Naive thymus-derived CD4-positive, alpha-beta T cell (primary cell): Measurements from ENCODE around the gene SBF1. TPM values are rescaled to one million over a fixed set of nuclear protein-coding genes. Genes with fewer than 3 reads are reported as not detected.

ENCODE experiments used
- ATAC-seq: fragments of 150-1000 bp; cut with Tn5 transposase; 2 replicates; pipeline ENCODE4 v1.10.0; 2021; ENCODE audit warnings: mild to moderate bottlenecking, moderate library complexity
- CTCF ChIA-PET: fragments of 350-600 bp; sonication (Branson Sonifier 250); formaldehyde crosslinking; loops from one replicate; lab custom pipeline; 2021; ENCODE audit warnings: antibody characterized with exemption; lab: Charles Lee
- POLR2A ChIA-PET: fragments of 350-600 bp; sonication (Branson Sonifier 250); formaldehyde crosslinking; loops from one replicate; lab custom pipeline; 2021; ENCODE audit warnings: antibody characterized with exemption, inconsistent platforms; lab: Charles Lee
- DNase-seq, 9 donors: peaks; one replicate each; pipeline versions ENCODE4 v3.0.0 to v3.0.0-alpha.2; 2020 to 2022; ENCODE audit warnings: mixed read lengths in 1 of 9
- H3K27ac ChIP-seq: one replicate; pipeline ENCODE4 v1.7.0; 2013; ENCODE audit warnings: mild to moderate bottlenecking, low read depth, low read length, moderate library complexity
- H3K27me3 ChIP-seq, 2 donors: one replicate each; pipeline ENCODE4 v1.7.0; 2013; ENCODE audit warnings: low read length in 2 of 2, mild to moderate bottlenecking in 2 of 2, moderate library complexity in 2 of 2; ENCODE audit not compliant: control insufficient read depth in 2 of 2, insufficient read depth in 2 of 2
- H3K36me3 ChIP-seq, 3 experiments: 1 replicate in 2 of 3; 2 replicates in 1 of 3; pipeline ENCODE4 v1.7.0; 2013; ENCODE audit warnings: low read length in 3 of 3, mild to moderate bottlenecking in 3 of 3, moderate library complexity in 1 of 3; ENCODE audit not compliant: insufficient read depth in 3 of 3, control insufficient read depth in 2 of 3
- H3K4me1 ChIP-seq, 2 donors: one replicate each; pipeline ENCODE4 v1.7.0; 2013; ENCODE audit warnings: low read length in 2 of 2, mild to moderate bottlenecking in 2 of 2, moderate library complexity in 1 of 2; ENCODE audit not compliant: control insufficient read depth in 2 of 2, insufficient read depth in 2 of 2
- H3K4me3 ChIP-seq: 2 replicates; pipeline ENCODE4 v1.7.0; 2013; ENCODE audit warnings: mild to moderate bottlenecking, low read length
- H3K9me3 ChIP-seq, 3 experiments: 1 replicate in 2 of 3; 2 replicates in 1 of 3; pipeline ENCODE4 v1.7.0; 2013; ENCODE audit warnings: low read length in 3 of 3; ENCODE audit not compliant: control insufficient read depth in 2 of 3
- H3K27ac Mint-ChIP-seq, 9 donors: one replicate each; pipeline ENCODE4 v1.8.0; 2020 to 2022; ENCODE audit warnings: mixed read lengths in 9 of 9, mild to moderate bottlenecking in 8 of 9, moderate library complexity in 5 of 9, inconsistent platforms in 2 of 9
- H3K27me3 Mint-ChIP-seq, 5 donors: one replicate each; pipeline ENCODE4 v1.8.0; 2021 to 2022; ENCODE audit warnings: mixed read lengths in 5 of 5, mild to moderate bottlenecking in 1 of 5
- H3K36me3 Mint-ChIP-seq, 5 donors: one replicate each; pipeline ENCODE4 v1.8.0; 2020 to 2022; ENCODE audit warnings: mixed read lengths in 5 of 5, mild to moderate bottlenecking in 3 of 5, inconsistent platforms in 1 of 5
- H3K4me1 Mint-ChIP-seq, 7 donors: one replicate each; pipeline ENCODE4 v1.8.0; 2020 to 2022; ENCODE audit warnings: mixed read lengths in 7 of 7, mild to moderate bottlenecking in 3 of 7, inconsistent platforms in 1 of 7
- H3K4me3 Mint-ChIP-seq, 10 donors: one replicate each; pipeline ENCODE4 v1.8.0; 2020 to 2022; ENCODE audit warnings: mild to moderate bottlenecking in 10 of 10, mixed read lengths in 10 of 10, moderate library complexity in 6 of 10, inconsistent platforms in 2 of 10
- H3K9me3 Mint-ChIP-seq, 11 donors: one replicate each; pipeline ENCODE4 v1.8.0; 2020 to 2022; ENCODE audit warnings: mixed read lengths in 11 of 11, mild to moderate bottlenecking in 4 of 11, inconsistent platforms in 1 of 11, moderate library complexity in 1 of 11
- intact Hi-C, 2 donors: fragments of 100-400 bp; cut with micrococcal nuclease; formaldehyde crosslinking; loops; one replicate each; pipeline ENCODE4 v1.15.1; 2023
- polyA plus RNA-seq, 2 donors: library from polyadenylated mRNA; unstranded; fragments of 300-500 nt; fragmentation: Illumina TruSeq; gene quantifications; one replicate each; pipeline ENCODE4 v1.2.3, GENCODE V29; 2021
- total RNA-seq, 6 experiments: library from RNA in 5 of 6; stranded (reverse) in 5 of 6; gene quantifications; 1 replicate in 5 of 6; 2 replicates in 1 of 6; pipeline ENCODE4 v1.2.3 and lab custom pipeline; 2021 to 2026

Gene SBF1
- total RNA-seq (100 to 1,000 TPM; 161 to 209 (median 181) TPM), polyA plus RNA-seq (10 to 100 TPM; 15.2 to 40.2 TPM), total RNA-seq (lab: John Stamatoyannopoulos, UW) (483 reads per million, percentile 98 among the genes with 10 or more reads in this experiment)

DNA sequence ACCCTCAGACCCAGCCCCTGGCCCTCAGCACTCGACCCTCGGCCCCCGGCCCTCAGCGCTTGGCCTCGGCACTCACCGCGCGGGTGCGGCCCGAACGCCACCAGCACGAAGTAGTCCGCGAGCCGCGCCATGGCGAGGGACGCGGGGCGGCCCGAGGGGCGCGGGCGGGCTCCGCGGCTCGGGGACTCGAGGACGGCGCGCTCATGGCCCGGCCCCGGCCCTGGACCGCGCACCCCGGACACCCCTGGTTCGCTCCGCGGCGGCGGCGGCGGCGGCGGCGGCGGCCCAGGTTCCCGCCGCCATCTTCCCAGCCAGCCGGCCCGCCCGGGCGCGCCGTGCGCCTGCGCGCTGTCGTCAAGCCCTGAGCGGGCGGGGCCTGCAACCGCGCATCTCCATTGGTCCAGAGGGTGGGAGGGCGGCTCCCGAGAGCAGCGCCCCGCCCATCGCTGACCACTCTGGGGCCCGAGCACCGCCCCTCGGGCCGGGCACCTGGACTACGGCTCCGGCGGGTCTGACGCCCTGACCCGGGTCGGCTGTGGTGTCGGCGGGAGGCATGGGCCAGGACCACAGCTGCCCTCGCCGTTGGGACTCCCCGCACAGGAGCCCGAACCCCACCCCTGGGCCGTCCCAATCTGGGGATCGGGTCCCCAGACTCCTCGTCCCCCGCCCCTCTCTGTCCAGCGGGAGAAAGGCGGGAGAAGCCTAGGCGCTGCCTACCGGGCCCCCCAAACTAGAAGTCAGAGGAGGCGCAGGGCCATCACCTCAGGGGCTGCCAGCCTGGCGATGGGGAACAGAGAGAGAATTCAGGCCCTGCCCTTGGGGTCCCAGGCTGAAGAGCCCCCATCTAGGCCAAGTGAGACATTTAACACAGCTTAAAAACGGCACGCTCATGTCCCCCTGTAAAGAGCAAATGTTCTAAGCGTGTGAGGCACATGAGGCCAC lies at the start of gene SBF1:
Gene SBF1 (minus strand): TSS at position 326 of the 942 bp plus-strand sequence. CDS start 195 bp downstream, at position 131.
- intact Hi-C loops = loop anchor here (1.0 to 10.0 kb wide), 6 partner anchors 32 to 200 kb away; partner anchors contain the start of genes CHKB (in 1 of the 2), LMF2 (in 1 of the 2), MAPK11 (in 1 of the 2) and PPP6R2 (in 1 of the 2)
- ChIA-PET POLR2A (interaction anchor here (1.3 kb wide), 1 partner anchor 51 kb away, joined by 4 read pairs; the partner anchor contains the start of gene SCO2), CTCF (interaction anchor here (0.6 to 0.7 kb wide), 2 partner anchors 31 to 146 kb away, joined by 3 read pairs; no protein-coding TSS in a partner anchor)
- peaks cover 0 to 20% (median 0%) of the 10 kb centered on the region in 5 donors for H3K27me3 Mint-ChIP-seq
- peaks cover 0 to 3% (median 0%) of the 10 kb centered on the region in 3 experiments for H3K36me3 ChIP-seq
- peaks cover 0 to 10% (median 3%) of the 10 kb centered on the region in 5 donors for H3K36me3 Mint-ChIP-seq
- peaks cover 29 to 56% (median 46%) of the 10 kb centered on the region in 7 donors for H3K4me1 Mint-ChIP-seq
- no peaks in the 10 kb centered on the region for H3K9me3 Mint-ChIP-seq
- peak within 1 kb of the TSS; percentile 72 for H3K4me3 ChIP-seq
- peak within 1 kb of the TSS; percentile 91 to 97 (median 93) for H3K27ac Mint-ChIP-seq
- H3K9me3 ChIP-seq = no peaks in the 10 kb centered on the region
- H3K4me3 Mint-ChIP-seq = peak within 1 kb of the TSS; percentile 93 to 100 (median 96)
- peaks cover 39 to 42% of the 10 kb centered on the region in 2 donors for H3K4me1 ChIP-seq
- DNase-seq (peak; percentile 75 to 94 (median 85)), ATAC-seq (peak; percentile 89)
- peak within 1 kb of the TSS; percentile 90 for H3K27ac ChIP-seq
- no peaks in the 10 kb centered on the region for H3K27me3 ChIP-seq

DNA sequence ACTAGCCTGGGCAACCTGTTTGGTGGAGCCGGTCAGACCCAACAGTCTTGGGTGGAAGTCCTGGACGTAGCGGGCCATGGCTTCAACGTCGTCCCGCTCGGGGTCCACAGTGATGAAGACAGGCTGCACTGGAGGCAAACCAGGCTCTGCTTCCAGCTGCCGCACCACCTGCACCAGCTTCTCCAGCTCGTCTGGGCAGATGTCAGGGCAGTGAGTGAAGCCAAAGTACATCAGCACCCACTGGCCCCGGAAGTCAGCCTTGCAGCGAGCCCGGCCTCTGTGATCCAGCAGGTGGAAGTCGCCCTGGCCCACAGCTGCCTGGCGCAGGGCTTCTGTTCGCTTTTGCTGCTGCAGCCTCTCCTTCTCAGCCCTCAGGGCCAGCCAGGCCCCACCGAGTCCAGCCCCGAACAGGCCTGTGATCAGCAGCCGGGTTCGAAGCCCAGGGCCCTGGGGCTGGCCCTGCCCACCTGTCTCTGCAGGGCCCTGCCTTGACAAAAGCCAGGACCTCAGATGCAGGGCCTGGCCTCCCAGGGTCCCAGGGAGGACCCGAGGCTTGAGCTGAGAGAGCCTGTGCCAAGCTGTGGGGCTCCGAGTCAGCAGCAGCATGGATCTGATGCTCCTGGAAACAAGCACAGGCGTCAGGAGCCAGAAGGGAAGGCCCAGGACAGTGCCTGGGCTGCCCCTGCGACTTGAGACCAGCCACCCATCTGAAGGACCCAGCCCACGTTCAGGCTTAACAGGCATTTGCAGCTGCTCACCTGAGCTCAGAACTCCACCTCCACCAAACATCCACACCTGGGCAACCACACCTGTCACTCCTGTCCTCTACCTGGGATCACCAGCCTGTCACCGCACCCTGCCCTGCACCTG lies 49.2 kb upstream of the SBF1 start:
- Mint-ChIP-seq H3K4me1 (peaks cover 8 to 32% (median 26%) of the 10 kb centered on the region in 7 donors), H3K27me3 (peaks cover 0 to 6% (median 0%) of the 10 kb centered on the region in 5 donors), H3K36me3 (peaks cover 0 to 32% (median 0%) of the 10 kb centered on the region in 5 donors), H3K27ac (peak overlapping the region; percentile 74 to 93 (median 85)), H3K9me3 (no peaks in the 10 kb centered on the region), H3K4me3 (peak overlapping the region; percentile 77 to 96 (median 89))
- H3K27ac ChIP-seq = peak overlapping the region; percentile 87
- ChIA-PET CTCF (interaction anchor here (0.6 to 2.9 kb wide), 9 partner anchors 9 to 170 kb away, joined by 3 to 31 read pairs (median 16); partner anchors contain the start of genes LMF2 and NCAPH2), POLR2A (interaction anchor here (1.4 to 7.1 kb wide), 12 partner anchors 10 to 279 kb away, joined by 4 to 127 read pairs (median 16); partner anchors contain the start of genes CHKB, KLHDC7B, LMF2 and NCAPH2)
- no peak for ATAC-seq
- H3K27me3 ChIP-seq = no peaks in the 10 kb centered on the region
- H3K4me1 ChIP-seq = peaks cover 14 to 16% of the 10 kb centered on the region in 2 donors
- peak overlapping the region; percentile 77 for H3K4me3 ChIP-seq
- intact Hi-C loops = no loop called here
- DNase-seq = peak in 1 of 9 donors; percentile 8
- H3K36me3 ChIP-seq = peaks cover 0 to 39% (median 11%) of the 10 kb centered on the region in 3 experiments
- no peaks in the 10 kb centered on the region for H3K9me3 ChIP-seq

DNA sequence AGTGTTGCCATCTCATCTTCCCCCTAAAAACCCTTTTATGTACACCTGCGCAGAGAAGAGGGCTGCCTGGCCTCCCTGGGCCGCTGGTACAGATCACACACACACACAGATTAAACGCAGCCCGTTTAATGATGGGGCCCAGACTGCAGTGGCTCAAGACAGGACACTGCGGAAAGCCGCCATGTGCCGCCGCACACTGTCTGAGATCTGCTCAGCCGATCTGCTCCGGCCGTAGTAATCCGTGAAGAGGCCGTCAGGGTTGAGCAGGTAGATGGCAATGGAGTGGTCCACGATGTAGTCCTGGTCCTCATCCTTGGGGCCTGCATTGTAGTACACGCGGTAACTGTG lies 48.6 kb upstream of the SBF1 start:
- Mint-ChIP-seq H3K4me1 (peaks cover 8 to 31% (median 25%) of the 10 kb centered on the region in 7 donors), H3K27ac (peak overlapping the region in 3 of 9 donors; percentile 31 to 80 (median 42)), H3K27me3 (peaks cover 0 to 6% (median 0%) of the 10 kb centered on the region in 5 donors), H3K4me3 (peak overlapping the region in 5 of 10 donors; percentile 11 to 92 (median 25)), H3K9me3 (no peaks in the 10 kb centered on the region), H3K36me3 (peaks cover 0 to 27% (median 0%) of the 10 kb centered on the region in 5 donors)
- Histone ChIP-seq H3K27me3 (no peaks in the 10 kb centered on the region), H3K27ac (no peak overlapping the region), H3K9me3 (no peaks in the 10 kb centered on the region), H3K36me3 (peaks cover 0 to 45% (median 11%) of the 10 kb centered on the region in 3 experiments), H3K4me3 (no peak overlapping the region), H3K4me1 (peaks cover 14 to 16% of the 10 kb centered on the region in 2 donors)
- CTCF ChIA-PET = interaction anchor here (0.6 kb wide), 1 partner anchor 12 kb away, joined by 3 read pairs; no protein-coding TSS in a partner anchor
- POLR2A ChIA-PET = interaction anchor here (1.4 to 7.1 kb wide), 3 partner anchors 16 to 97 kb away, joined by 4 to 127 read pairs (median 91); partner anchors contain the start of gene SYCE3
- DNase-seq (no peak), ATAC-seq (no peak)
- intact Hi-C loops = no loop called here

DNA sequence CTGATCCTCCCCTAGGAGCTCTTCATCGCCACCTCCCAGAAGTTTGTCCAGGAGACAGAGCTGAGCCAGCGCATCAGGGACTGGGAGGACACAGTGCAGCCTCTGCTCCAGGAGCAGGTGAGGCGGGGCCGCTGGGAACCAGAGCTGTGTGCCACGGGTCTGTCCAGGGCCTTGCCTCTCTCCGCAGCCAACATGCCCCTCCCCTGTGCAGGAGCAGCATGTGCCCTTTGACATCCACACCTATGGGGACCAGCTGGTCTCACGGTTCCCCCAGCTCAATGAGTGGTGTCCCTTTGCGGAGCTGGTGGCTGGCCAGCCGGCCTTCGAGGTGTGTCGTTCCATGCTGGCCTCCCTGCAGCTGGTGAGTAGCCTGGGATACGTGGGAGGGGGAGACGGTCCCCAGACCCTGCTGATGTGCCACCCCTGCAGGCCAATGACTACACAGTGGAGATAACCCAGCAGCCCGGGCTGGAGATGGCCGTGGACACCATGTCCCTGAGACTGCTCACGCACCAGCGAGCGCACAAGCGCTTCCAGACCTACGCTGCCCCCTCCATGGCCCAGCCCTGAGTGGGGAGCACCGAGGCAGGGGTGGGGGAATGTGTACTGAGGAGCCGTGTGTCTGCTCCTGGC lies 48.1 kb upstream of the SBF1 start:
- Mint-ChIP-seq H3K4me3 (peak overlapping the region in 6 of 10 donors; percentile 2 to 92 (median 25)), H3K9me3 (no peaks in the 10 kb centered on the region), H3K4me1 (peaks cover 8 to 26% (median 21%) of the 10 kb centered on the region in 7 donors), H3K27ac (peak overlapping the region in 1 of 9 donors; percentile 80), H3K36me3 (peaks cover 0 to 23% (median 0%) of the 10 kb centered on the region in 5 donors), H3K27me3 (peaks cover 0 to 6% (median 0%) of the 10 kb centered on the region in 5 donors)
- ATAC-seq = no peak
- Histone ChIP-seq H3K9me3 (no peaks in the 10 kb centered on the region), H3K4me3 (no peak overlapping the region), H3K36me3 (peaks cover 0 to 51% (median 14%) of the 10 kb centered on the region in 3 experiments), H3K4me1 (peaks cover 14 to 16% of the 10 kb centered on the region in 2 donors), H3K27me3 (no peaks in the 10 kb centered on the region), H3K27ac (no peak overlapping the region)
- intact Hi-C loops = no loop called here
- DNase-seq = no peak
- ChIA-PET CTCF (interaction anchor here (0.5 to 0.6 kb wide), 2 partner anchors 11 to 18 kb away, joined by 3 to 4 read pairs; no protein-coding TSS in a partner anchor), POLR2A (interaction anchor here (1.2 to 1.7 kb wide), 2 partner anchors 59 to 98 kb away, joined by 4 read pairs; partner anchors contain the start of gene CHKB)

DNA sequence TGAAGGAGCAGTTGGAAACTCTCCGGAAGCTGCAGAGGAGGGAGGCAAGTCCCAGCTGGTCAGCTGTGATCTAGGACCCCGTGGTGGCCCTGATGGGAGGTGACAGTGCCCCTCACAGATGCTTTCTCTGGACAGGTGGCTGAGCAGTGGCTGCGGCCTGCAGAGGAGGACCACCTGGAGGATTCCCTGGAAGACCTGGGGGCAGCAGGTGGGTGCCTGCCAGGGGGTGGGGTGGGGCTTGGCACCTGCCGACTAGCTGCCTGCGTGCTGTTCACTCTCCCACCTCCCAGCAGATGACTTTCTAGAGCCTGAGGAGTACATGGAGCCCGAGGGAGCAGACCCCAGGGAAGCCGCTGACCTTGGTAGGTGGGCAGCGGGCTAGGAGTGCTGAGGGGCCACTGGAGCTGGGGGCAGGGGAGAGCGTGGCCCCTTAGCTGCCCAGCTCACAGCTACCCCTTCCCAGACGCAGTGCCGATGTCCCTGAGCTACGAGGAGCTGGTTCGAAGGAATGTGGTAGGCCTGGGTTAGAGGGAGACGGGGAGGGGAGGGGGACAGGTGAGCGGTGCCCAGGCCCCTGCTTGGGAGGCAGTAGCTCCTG lies 47.5 kb upstream of the SBF1 start:
- CTCF ChIA-PET = interaction anchor here (0.5 to 0.8 kb wide), 2 partner anchors 16 to 18 kb away, joined by 3 to 4 read pairs; no protein-coding TSS in a partner anchor
- peaks cover 8 to 19% (median 15%) of the 10 kb centered on the region in 7 donors for H3K4me1 Mint-ChIP-seq
- no peak overlapping the region for H3K27ac Mint-ChIP-seq
- POLR2A ChIA-PET = interaction anchor here (0.6 to 1.7 kb wide), 3 partner anchors 15 to 99 kb away, joined by 3 to 4 read pairs (median 4); partner anchors contain the start of genes CHKB, LMF2 and NCAPH2
- Histone ChIP-seq H3K36me3 (peaks cover 0 to 57% (median 14%) of the 10 kb centered on the region in 3 experiments), H3K9me3 (no peaks in the 10 kb centered on the region), H3K27ac (no peak overlapping the region), H3K4me3 (no peak overlapping the region), H3K27me3 (no peaks in the 10 kb centered on the region), H3K4me1 (peaks cover 14 to 16% of the 10 kb centered on the region in 2 donors)
- H3K27me3 Mint-ChIP-seq = peaks cover 0 to 6% (median 0%) of the 10 kb centered on the region in 5 donors
- no peaks in the 10 kb centered on the region for H3K9me3 Mint-ChIP-seq
- H3K4me3 Mint-ChIP-seq = no peak overlapping the region
- peaks cover 0 to 17% (median 0%) of the 10 kb centered on the region in 5 donors for H3K36me3 Mint-ChIP-seq
- ATAC-seq (no peak), DNase-seq (no peak)
- intact Hi-C loops = no loop called here
